Activated B cell treated with CpG ODN at 0.5 μM for 24 hours (primary cell): ENCODE results near the gene ASB5. TPM values are rescaled to one million over a fixed set of nuclear protein-coding genes. Genes with fewer than 3 reads are reported as not detected.

ENCODE experiments used
- ATAC-seq: fragments of 200-7000 bp; cut with Tn5 transposase; one replicate; pipeline ENCODE4 v1.10.0; 2021; ENCODE audit warnings: low read depth, mild to moderate bottlenecking, moderate library complexity
- CTCF ChIA-PET: fragments of 350-600 bp; sonication (Branson Sonifier 250); formaldehyde crosslinking; loops from one replicate; lab custom pipeline; 2021; ENCODE audit warnings: antibody characterized with exemption; lab: Charles Lee
- POLR2A ChIA-PET: fragments of 350-600 bp; sonication (Branson Sonifier 250); formaldehyde crosslinking; loops from one replicate; lab custom pipeline; 2021; ENCODE audit warnings: antibody characterized with exemption; lab: Charles Lee
- DNase-seq: peaks from one replicate; pipeline ENCODE4 v3.0.0; 2022
- H3K27ac Mint-ChIP-seq: one replicate; pipeline ENCODE4 v1.8.0; 2020; ENCODE audit warnings: mixed read lengths
- H3K27me3 Mint-ChIP-seq: one replicate; pipeline ENCODE4 v1.8.0; 2021; ENCODE audit warnings: mixed read lengths
- H3K36me3 Mint-ChIP-seq: one replicate; pipeline ENCODE4 v1.8.0; 2021; ENCODE audit warnings: low read depth, mixed read lengths
- H3K4me1 Mint-ChIP-seq: one replicate; pipeline ENCODE4 v1.8.0; 2021; ENCODE audit warnings: mixed read lengths
- H3K4me3 Mint-ChIP-seq: one replicate; pipeline ENCODE4 v1.8.0; 2020; ENCODE audit warnings: mild to moderate bottlenecking, mixed read lengths
- H3K9me3 Mint-ChIP-seq: one replicate; pipeline ENCODE4 v1.8.0; 2020; ENCODE audit warnings: mixed read lengths
- intact Hi-C: fragments of 100-400 bp; cut with micrococcal nuclease; formaldehyde crosslinking; loops from one replicate; pipeline ENCODE4 v1.15.1; 2024
- total RNA-seq: library from RNA; stranded (reverse); gene quantifications from 2 replicates; pipeline ENCODE4 v1.2.3, GENCODE V29; 2022
- TF ChIP-seq, protein P1 (sequence below): fragments of 200-600 bp; IDR thresholded peaks from one replicate; pipeline ENCODE4 v1.8.0; 2022; ENCODE audit warnings: antibody characterized with exemption, mild to moderate bottlenecking

Gene ASB5
- total RNA-seq, 1 donor from 2014 or later: not detected

GRCh38 chr4:176261018-176261417, 8.0 kb downstream of the ASB5 start:
- no peak for ATAC-seq
- H3K36me3 Mint-ChIP-seq: no peaks in the 10 kb centered on the region
- intact Hi-C loops: no loop called here

GRCh38 chr4:176259330-176260090, 9.5 kb downstream of the ASB5 start:
- POLR2A ChIA-PET: no interaction called here
- H3K4me1 Mint-ChIP-seq: no peaks in the 10 kb centered on the region
- no peaks in the 10 kb centered on the region for H3K36me3 Mint-ChIP-seq
- CTCF ChIA-PET: no interaction called here
- peaks cover 14% of the 10 kb centered on the region for H3K27me3 Mint-ChIP-seq
- TF ChIP-seq, protein P1, sequence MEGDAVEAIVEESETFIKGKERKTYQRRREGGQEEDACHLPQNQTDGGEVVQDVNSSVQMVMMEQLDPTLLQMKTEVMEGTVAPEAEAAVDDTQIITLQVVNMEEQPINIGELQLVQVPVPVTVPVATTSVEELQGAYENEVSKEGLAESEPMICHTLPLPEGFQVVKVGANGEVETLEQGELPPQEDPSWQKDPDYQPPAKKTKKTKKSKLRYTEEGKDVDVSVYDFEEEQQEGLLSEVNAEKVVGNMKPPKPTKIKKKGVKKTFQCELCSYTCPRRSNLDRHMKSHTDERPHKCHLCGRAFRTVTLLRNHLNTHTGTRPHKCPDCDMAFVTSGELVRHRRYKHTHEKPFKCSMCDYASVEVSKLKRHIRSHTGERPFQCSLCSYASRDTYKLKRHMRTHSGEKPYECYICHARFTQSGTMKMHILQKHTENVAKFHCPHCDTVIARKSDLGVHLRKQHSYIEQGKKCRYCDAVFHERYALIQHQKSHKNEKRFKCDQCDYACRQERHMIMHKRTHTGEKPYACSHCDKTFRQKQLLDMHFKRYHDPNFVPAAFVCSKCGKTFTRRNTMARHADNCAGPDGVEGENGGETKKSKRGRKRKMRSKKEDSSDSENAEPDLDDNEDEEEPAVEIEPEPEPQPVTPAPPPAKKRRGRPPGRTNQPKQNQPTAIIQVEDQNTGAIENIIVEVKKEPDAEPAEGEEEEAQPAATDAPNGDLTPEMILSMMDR: no peak
- no peak overlapping the region for H3K4me3 Mint-ChIP-seq
- no peaks in the 10 kb centered on the region for H3K9me3 Mint-ChIP-seq
- ATAC-seq (no peak), DNase-seq (no peak)
- intact Hi-C loops: no loop called here
- H3K27ac Mint-ChIP-seq: no peak overlapping the region

More at GRCh38 chr4:176261018-176261417, 8.0 kb downstream of the ASB5 start:
- H3K27ac Mint-ChIP-seq: no peak overlapping the region
- TF ChIP-seq, protein P1: no peak
- H3K4me1 Mint-ChIP-seq: no peaks in the 10 kb centered on the region
- DNase-seq: no peak
- no peaks in the 10 kb centered on the region for H3K9me3 Mint-ChIP-seq
- peaks cover 10% of the 10 kb centered on the region for H3K27me3 Mint-ChIP-seq
- ChIA-PET CTCF (no interaction called here), POLR2A (no interaction called here)
- no peak overlapping the region for H3K4me3 Mint-ChIP-seq

GRCh38 chr4:176258135-176258534, 10.9 kb downstream of the ASB5 start:
- Mint-ChIP-seq H3K36me3 (no peaks in the 10 kb centered on the region), H3K4me1 (no peaks in the 10 kb centered on the region), H3K27me3 (peaks cover 23% of the 10 kb centered on the region), H3K27ac (no peak overlapping the region), H3K4me3 (no peak overlapping the region), H3K9me3 (no peaks in the 10 kb centered on the region)
- ChIA-PET CTCF (no interaction called here), POLR2A (no interaction called here)
- no peak for DNase-seq
- TF ChIP-seq, protein P1: no peak
- intact Hi-C loops: no loop called here
- no peak for ATAC-seq

- intact Hi-C loops: no loop called here
- ChIA-PET POLR2A (no interaction called here), CTCF (no interaction called here)
- no peak overlapping the region for H3K4me3 Mint-ChIP-seq
- H3K36me3 Mint-ChIP-seq: no peaks in the 10 kb centered on the region
- no peak for ATAC-seq
- no peak overlapping the region for H3K27ac Mint-ChIP-seq
- no peak for DNase-seq
- TF ChIP-seq, protein P1: no peak
- no peaks in the 10 kb centered on the region for H3K9me3 Mint-ChIP-seq
- peaks cover 30% of the 10 kb centered on the region for H3K27me3 Mint-ChIP-seq
- H3K4me1 Mint-ChIP-seq: no peaks in the 10 kb centered on the region
Measured at GRCh38 chr4:176256921-176257320, 12.1 kb downstream of the ASB5 start.

DNA sequence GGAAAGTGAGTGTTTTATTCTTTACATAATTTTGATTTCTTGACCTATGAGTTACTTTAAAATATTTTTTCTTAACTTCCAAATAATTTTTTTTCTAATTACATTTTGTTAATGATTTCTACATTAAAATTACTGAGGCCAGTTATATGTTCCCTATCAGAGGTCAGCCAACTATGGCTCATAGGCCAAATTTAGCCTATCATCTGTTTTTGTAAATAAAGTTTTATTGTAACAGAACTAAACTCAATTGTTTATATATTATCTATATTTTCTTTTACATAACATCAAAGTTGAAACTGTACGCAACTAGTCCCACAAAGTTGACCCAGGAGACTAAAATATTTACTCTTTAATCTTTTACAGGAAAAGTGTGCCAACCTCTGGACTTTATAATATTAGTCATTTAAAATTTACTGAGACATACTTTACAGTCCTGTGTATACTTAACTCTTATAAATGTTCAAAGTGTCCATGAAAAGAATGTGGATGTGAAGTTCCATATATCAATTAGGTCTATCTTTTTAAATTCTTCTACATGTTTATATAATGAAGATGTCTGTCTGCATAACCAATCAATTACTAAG, 26.2 kb downstream of the ASB5 start:
- TF ChIP-seq, protein P1: no peak
- H3K27ac Mint-ChIP-seq: no peak overlapping the region
- H3K4me1 Mint-ChIP-seq: no peaks in the 10 kb centered on the region
- no peak for ATAC-seq
- peaks cover 3% of the 10 kb centered on the region for H3K9me3 Mint-ChIP-seq
- CTCF ChIA-PET: no interaction called here
- DNase-seq: no peak
- no peaks in the 10 kb centered on the region for H3K36me3 Mint-ChIP-seq
- H3K27me3 Mint-ChIP-seq: peaks cover 5% of the 10 kb centered on the region
- H3K4me3 Mint-ChIP-seq: no peak overlapping the region
- intact Hi-C loops: no loop called here
- POLR2A ChIA-PET: no interaction called here
